ENCODE data around the gene CIITA.

The CIITA gene

DNA sequence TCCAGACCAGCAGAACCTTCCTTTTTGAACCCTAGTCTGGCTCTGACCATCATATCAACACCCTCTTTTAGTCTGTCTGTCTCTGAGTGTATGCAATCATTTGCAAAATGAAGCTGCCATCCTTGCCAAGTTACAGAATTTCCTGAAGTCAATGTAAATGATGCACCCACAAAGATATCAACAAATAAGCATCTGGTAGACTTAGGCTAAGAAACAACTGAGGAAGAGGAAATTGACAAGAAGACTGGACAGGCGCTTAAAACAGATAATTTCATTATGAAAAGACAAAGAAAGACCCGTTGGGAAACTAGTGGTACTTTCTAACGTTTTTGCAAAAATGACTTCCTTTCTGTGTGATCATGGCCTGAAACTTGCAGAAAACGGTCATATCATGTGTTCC, 24.7 kb upstream of the CIITA start:
- DNase-seq (ENCODE audit: low spot score): no peak

DNA sequence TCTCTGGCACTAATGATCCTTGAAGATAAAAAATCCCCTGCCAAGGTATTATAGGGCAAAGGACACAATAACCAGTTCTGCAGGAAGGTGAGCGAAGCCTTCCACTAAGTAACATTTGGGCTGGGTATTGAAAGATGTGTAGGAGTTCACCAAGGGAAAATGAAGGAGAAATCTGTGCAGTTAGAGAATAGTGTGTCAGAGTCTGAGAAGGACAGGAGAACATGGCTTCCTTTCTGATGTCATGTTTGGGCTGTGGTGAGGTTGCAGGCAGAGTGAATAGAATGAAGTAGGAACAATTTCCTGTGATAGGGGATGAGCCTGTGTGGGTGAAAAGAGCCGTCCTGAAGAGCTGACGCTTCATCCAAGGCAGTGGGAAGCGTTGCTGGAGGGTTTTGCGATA, 24.1 kb upstream of the CIITA start:
- DNase-seq (ENCODE audit: low spot score): no peak

DNA sequence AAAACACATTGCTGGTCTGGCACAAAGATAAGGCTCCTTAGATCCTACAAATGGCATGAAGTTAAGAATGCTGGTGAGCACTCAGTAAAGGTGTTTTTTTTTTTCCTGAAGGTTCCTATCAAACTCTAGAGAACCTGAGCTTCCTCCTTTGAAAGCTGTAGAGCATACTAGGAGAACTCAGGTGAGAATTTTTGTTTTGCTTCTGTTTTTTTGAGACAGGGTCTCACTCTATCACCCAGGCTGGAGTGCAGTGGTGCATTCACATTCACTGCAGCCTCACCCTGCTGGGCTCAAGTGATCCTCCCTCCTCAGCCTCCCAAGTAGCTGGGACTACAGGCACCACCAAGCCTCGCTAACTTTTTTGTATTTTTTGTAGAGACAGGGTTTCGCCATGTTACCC, 21.0 kb upstream of the CIITA start:
- no peak for DNase-seq (ENCODE audit: low spot score)

DNA sequence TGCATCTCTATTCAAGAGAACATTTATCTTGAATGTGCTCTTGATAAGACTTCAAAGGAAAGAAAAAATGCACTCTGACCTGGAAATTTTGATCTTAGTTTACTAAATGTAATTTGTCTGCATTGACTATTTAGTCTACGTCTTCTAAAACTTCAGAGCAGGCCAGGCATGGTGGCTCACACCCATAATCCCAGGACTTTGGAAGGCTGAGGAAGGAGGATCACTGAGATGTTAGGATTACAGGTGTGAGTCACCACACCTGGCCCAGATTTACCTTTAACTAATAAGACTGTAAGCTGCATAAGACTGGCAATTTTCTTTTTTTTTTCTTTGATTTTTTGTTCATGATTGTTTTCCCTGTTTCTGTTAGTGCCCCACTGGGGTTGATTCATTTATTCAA, 18.8 kb upstream of the CIITA start:
- no peak for DNase-seq (ENCODE audit: low spot score)

DNA sequence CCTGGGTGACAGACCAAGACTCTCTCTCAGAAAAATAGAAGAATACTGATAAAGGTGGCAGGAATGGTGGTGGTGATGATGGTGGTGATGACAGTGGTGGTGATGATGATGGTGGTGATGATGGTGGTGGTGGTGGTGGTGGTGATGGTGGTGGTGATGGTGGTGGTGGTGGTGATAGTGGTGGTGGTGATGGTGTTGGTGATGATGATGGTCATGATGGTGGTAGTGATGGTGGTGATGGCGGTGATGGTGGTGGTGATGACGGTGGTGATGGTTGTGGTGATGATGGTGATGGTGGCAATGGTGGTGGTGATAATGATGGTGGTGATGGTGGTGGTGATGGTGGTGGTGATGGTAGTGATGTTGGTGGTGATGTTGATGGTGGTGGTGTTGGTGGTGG, 18.0 kb upstream of the CIITA start:
- DNase-seq (ENCODE audit: low spot score): no peak

DNA sequence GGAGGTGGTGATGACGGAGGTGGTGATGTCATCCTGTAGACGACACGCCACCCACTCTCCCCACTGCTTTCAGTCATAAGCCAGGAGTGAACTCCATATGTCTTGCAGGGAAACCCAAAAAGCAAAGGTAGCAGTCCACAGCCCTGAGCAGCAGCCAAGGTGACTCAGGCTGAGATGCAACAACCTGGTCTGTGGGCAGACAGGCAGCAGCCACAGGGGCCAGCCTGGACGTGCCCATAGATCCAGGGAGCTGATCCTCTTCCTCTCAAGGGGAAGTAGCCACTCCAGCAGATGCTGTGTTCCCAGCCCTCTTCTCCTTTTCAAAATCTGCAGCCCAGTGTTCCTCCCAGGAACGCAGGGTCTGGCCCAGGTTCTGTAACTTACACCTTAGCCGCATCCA, 17.3 kb upstream of the CIITA start:
- DNase-seq (ENCODE audit: low spot score): no peak

DNA sequence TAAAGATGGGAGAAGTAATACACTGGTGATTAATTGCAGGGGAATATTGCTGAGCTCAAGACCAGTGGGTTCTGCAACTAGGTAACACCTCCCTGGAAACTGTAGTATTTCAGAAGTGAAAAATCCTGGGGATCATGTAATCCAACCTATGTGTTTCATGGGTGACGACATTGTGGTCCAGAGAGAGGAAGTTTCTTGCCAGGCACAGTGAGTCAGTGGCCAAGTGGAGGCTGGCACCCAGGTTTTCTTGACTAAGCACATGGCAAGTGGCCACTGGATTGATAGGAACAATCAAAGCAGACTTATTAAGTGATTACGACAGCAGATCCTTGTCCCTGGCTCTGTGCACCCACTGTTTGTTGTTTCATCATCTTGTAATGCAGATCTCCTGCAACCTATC, 14.6 kb upstream of the CIITA start:
- DNase-seq (ENCODE audit: low spot score): peak; percentile 72

DNA sequence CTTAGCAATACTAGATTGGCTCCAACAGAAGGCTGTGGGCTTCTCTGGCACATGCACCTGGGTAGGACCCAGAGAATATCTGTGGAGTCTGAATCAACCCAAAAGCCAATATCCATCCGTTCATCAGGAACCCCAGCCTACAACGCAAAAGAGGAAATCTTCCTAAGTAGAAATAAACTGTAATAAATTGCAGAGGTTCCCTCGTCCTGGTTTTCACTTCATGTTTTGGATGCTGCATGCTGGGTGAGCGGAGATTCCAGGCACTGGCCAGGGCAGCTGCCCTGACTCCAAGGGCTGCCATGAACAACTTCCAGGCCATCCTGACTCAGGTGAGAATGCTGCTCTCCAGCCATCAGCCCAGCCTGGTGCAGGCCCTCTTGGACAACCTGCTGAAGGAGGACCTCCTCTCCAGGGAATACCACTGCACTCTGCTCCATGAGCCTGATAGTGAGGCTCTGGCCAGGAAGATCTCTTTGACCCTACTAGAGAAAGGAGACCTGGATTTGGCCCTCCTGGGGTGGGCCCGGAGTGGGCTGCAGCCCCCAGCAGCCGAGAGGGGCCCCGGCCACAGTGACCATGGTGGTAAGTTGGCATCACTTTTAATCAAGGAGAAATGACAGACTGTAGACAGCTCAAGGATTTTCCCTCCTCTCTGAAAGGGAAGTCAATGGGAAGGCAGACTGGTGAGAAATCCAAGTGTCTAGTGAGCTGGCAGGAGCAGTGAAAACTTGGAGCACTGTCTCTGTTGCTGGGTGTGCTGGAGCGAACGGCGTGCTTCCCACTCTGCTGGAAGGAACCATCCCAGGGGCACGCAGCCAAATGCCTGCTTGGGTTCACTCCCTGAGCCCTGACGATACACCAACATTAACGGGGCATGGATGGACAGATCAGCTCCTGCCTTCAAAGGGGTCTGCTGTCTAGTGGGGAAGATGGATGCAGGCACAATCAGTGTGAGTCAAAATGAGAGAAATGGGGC, 10.7 kb upstream of the CIITA start:
- DNase-seq (ENCODE audit: low spot score): no peak

DNA sequence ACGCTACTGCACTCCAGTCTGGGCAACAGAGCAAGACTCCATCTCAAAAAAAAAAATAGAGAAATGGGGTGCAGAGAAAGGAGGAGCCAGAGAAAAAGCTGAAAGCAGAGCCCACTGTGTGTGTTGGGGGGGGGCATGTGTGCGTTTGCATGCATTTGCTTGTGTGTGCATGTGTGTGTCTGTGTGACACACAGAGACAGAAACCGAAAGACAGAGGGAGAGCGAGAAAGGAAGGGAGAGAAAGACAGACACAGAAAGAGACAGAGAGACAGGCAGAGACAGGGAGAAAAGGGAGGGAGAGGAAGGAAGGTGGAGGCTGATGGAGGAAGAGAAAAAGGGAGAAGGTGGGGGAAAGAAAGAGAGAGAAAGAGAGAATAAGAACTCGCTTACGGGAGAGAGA, 9.8 kb upstream of the CIITA start:
- no peak for DNase-seq (ENCODE audit: low spot score)

DNA sequence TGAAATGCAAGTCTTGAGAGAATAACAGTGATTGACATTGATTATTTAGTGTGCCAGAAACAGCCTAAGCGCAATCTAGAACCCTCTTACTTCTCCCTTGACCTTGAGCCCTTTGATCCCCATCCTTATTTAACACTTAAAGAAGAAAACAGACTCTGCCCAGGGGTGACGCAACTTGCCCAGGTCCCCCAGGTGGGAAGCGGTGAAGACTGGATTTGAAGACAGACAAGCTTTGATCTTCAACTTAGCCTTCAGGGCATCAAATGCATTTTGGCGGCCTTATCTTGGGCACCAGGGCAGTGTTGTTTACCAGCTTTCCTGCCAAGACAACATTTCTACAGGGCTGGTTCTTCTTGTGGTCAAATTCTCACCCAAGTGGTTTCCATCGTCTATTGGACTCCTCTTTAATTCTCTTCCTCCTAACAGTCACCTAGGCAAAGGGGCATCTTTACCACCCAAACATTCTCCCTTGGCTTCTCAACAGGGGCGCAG, 8.9 kb upstream of the CIITA start:
- no peak for DNase-seq (ENCODE audit: low spot score)

DNA sequence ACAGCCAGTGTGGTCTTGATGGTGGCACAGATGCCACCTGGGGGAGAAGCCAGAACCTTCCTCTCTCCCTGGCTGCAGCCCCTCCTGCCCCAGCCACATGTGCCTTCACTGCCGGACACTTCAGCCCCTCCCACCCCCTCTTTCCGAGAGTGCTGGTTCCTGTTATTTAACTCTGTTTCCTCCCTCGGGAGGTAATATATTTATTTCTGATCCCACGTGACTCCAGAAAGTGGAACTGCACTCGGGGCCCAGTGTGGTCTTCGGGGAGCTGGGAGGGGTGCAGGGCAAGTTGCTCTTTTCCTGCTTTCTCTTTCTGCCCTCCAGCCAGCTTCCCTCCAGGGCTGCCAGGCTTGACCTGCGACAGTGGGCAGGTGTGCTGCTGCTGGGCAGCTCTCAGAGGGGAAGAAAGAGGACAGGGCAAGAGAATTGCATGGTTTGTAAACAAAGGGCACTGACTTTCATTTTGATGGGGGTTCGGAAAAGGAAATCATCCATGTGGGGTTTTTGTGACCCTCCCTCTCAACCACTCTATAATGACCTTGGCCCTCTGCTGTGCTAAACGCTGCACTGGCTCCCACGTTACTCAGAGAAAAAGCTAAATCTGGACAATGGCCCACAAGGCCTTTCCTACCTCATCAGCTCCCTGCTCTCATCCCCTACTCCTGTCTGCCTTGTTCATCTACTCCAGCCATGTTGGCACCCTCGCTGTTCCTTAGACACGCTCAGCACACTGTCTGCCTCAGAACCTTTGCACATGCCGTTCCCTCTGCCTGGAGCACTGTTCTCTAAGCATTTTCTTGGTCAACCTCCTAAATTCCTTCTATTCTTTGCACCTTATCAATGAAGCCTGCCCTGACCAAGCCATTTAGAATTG, 8.2 kb upstream of the CIITA start:
- DNase-seq (ENCODE audit: low spot score): no peak

DNA sequence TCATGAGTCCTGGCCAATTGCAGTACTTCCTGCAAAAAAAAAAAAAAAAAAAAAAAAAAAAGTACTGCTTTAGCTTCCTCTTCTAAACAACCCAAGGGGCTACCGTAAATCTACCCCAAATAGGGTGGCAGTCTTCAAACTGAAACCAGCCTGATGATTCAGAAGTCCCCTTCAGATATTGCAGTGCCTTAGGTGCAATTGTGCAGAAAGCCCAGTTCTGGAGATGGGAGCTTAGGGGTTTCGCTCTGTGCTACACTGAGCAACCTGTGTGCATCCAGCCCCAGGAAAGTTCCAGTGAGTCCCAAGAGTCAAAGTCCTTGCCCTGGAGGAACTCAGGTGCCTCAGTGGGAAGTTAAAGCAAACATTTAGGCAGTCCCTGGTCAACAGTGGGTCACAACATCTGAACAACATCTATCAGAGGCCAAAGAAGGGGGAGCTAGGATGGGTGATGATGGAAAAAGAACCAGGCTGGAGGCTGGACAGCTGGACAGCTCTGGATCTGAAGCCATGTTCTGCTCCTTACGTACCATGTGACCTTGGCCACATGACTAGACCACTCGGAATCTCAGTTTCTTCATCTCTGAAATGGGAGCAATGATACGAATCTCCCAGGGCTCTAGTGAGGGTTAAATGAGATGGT, 6.7 kb upstream of the CIITA start:
- no peak for DNase-seq (ENCODE audit: low spot score)

DNA sequence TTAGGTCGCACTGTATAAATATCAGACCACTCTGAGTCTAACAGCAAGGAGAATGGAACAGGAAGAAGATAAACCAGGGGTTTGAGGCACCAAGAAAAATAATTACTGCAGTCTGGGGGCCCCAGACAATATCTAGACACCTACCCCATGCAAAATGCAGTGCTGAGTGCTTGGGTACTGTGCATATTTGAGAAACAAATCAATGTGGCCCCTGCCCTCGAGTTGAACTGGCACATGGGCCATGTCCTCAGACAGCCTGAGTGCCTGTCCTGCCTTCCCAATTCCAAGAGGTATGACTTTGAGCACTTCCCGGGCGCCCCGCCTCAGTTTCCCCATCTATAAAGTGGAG, 6.2 kb upstream of the CIITA start:
- DNase-seq (ENCODE audit: low spot score): no peak

DNA sequence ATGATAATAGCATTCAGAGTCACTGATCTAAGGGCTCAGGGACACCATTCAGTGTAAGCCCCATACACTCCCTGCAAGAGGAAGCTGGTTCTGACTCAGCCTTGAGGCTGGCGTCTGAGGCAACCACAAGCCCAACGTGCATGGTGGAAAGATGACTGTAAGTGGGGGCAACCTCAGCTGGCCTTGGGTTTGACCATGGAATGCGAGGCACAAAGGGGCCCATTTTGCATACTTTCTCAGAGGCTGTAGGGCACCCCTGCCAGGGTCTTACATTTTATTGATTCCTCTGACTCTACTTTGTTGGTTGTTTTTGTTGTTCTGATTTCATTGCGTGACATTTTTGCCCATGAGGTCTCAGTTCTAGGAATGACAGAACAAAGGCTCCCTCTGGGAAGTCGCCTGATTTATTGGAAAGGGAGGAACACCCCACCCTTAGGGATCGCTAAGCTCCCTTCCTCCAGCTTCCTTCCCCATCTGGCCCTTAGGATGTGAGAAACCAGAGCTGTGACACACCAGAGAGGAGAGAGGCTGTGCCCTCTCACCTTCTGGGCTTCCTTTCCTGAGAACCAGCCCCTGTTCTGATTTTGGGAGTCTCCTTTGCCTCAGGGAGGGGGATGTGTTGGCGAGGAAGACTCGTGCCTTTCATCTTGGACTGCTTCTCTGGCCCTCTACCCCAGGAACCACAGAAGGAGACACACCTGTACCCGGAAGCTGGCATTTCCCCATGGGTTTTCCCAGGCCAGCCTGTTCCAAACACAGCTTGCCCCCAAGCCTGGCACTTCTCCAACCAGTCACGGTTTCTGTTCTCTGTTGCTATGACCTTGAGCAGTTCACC, 5.6 kb upstream of the CIITA start:
- peak; percentile 52 for DNase-seq (ENCODE audit: low spot score)

DNA sequence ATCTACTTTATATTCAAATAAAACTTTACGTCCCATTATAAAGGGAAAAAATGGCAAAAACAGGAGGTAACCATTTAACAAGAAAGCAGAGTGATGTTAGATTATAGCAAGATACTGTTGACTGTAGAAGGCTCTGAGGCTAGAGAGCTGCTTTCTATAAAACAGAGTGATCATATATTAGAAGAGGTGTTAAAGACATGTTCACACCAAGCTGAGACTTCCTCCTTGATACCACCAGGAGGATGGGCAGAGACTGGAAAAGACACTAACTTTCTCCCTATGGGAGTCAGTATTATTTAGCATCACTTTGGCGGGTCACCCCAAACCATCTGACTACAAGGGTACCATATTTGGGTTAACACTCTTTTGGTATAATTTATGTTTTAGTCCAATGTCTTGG, 687 bp upstream of the CIITA start:
- no peak for DNase-seq (ENCODE audit: low spot score)

DNA sequence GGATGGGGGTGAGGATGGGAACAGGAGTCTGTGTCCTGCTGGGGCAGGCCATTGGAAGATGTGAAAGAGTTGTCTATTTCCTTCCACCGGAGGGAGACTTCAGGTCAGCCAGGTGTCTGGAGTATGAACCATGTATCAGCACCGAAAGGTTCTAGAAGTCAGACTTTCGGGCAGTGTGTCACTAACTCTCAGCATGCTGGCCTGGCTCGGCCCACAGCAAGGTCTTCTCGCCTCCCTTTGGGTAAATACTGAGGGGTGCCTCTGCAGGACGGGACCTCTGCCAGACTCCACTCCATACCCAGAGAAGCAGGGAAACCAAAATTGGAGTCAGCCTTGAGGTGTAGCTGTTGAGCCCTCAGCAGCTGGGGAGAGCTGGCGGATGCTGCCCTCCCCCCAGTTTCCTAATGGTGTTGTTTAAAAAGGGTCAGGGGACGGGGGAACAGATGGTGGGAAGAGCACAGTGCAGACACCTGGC, 507 bp downstream of the CIITA start:
- no peak for DNase-seq (ENCODE audit: low spot score)

DNA sequence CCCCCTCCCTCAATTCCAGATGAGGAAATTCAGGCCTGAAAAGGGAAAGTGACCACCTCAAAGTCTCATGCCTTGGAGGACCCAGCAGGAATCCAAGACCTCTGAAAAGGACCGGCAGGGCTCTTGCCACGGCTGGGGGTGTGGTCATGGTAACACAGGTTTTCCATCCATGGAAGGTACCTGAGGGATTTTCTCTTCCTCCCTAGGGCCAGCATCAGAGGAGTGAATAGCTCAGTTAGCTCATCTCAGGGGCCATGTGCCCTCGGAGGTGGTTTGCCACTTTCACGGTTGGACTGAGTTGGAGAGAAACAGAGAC, 1.3 kb downstream of the CIITA start:
- DNase-seq (ENCODE audit: low spot score): no peak

DNA sequence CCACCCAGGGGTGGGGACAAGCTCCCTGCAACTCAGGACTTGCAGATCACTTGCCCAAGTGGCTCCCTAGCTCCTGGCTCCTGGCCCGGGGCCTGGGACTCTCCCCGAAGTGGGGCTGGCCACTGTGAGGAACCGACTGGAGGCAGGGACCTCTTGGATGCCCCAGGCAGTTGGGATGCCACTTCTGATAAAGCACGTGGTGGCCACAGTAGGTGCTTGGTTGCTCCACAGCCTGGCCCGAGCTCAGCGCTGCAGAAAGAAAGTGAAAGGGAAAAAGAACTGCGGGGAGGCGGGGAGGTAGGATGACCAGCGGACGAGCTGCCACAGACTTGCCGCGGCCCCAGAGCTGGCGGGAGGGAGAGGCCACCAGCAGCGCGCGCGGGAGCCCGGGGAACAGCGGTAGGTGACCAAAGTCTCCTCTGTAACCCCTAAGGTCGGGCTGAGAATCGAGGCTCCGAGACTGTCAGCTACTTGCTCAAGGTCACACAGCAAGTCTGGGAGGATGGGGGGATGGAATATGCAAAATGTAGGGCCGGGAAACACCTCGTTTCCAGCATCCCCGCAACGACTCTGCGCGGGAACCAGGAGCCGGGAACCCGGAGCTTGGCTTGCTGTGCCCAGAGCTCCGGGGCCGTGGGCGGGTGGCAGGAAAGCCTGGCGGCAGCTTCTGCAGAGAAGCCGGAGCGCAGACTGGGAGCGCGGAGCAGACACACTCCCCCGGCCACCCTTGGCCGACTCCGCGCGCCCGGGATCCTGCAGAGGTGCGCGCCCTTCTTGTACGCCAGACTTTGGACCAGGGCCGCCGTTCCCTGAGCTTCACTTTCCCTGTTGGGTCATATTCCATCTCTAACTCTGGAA, 1.9 kb downstream of the CIITA start:
- DNase-seq (ENCODE audit: low spot score): no peak

DNA sequence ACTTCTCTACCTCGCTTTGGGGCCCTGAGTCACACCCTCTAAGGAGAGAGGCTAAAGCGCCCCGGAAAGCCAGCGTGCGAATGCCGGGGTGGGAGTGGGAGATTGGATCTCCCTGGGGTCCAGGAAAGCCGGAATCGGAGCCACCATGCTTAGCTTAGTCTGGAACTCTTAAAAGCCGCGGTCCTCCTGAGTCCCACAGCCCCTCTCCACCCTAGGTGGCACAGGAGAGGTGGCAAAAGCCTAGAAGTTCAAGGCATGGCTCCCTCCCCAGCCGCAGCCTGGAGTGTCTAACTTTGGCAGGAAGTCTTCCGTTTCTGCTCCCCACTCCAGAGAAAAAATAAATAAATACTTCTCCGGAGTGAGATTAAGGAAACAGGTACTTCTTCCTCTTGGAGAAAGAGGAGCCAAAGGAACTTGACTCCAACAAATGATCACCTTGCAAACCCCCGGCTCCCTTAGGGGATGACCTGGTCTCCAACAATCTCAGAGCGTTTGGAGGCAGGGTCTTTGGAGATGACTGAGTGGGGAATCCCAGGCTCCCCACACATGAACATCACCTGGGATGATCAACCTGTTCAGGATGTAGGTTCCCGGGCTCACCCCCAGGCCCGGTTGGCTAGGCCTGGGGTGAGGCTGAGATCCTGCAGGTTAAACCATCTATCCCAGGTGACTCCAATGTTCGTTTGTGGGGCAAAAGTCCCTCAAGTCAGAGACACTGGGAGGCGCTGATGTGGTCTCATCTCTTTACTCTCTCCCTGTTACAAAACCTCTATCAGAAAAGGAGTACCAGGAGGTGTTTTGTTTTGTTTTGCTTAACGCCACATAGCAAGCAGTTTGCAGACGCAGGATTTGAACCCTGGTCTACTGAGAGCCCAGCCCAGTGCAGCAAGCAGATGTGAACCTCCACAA, 2.9 kb downstream of the CIITA start:
- no peak for DNase-seq (ENCODE audit: low spot score)
